HepG2 (cell line): ENCODE measurements around the gene CCT3. TPM values are rescaled to one million over a fixed set of nuclear protein-coding genes. Genes with fewer than 3 reads are reported as not detected.

Experiments
- ATF3 ChIP-seq: sonication (generic); formaldehyde crosslinking; IDR thresholded peaks from 2 replicates; pipeline ENCODE4 v1.4.0; 2020; ENCODE audit warnings: missing genetic modification reagents
- EEA1 ChIP-seq: sonication (generic); formaldehyde crosslinking; IDR thresholded peaks from 2 replicates; pipeline ENCODE4 v1.5.1; 2020; ENCODE audit warnings: mild to moderate bottlenecking, missing genetic modification reagents, borderline replicate concordance
- GABPB1 ChIP-seq: IDR thresholded peaks from 2 replicates; pipeline ENCODE4 v1.6.1; 2016; ENCODE audit warnings: mild to moderate bottlenecking, missing genetic modification reagents, moderate library complexity, missing compliant biosample characterization
- NFKB2 ChIP-seq: sonication (generic); formaldehyde crosslinking; IDR thresholded peaks from 2 replicates; pipeline ENCODE4 v1.4.0; 2020; ENCODE audit warnings: missing genetic modification reagents, borderline replicate concordance
- NFYC ChIP-seq: IDR thresholded peaks from 2 replicates; pipeline ENCODE4 v1.6.1; 2016; ENCODE audit warnings: missing genetic modification reagents, missing compliant biosample characterization
- POLR2AphosphoS2 ChIP-seq: IDR thresholded peaks from 2 replicates; pipeline ENCODE4 v1.6.1; 2011; ENCODE audit warnings: low read depth, low read length, improper control_type of control experiment
- RFX3 ChIP-seq: IDR thresholded peaks from 2 replicates; pipeline ENCODE4 v1.6.1; 2016; ENCODE audit warnings: missing biosample characterization, missing genetic modification reagents
- SAFB2 ChIP-seq: sonication (generic); formaldehyde crosslinking; IDR thresholded peaks from 2 replicates; pipeline ENCODE4 v1.5.1; 2020; ENCODE audit warnings: missing genetic modification reagents, low read depth, mild to moderate bottlenecking, borderline replicate concordance
- ZMYM2 ChIP-seq: sonication (generic); formaldehyde crosslinking; IDR thresholded peaks from 2 replicates; pipeline ENCODE4 v1.8.0; 2022; ENCODE audit warnings: mild to moderate bottlenecking, missing genetic modification reagents
- ZNF225 ChIP-seq: sonication (generic); formaldehyde crosslinking; IDR thresholded peaks from 2 replicates; pipeline ENCODE4 v1.4.0; 2020; ENCODE audit warnings: mild to moderate bottlenecking, missing genetic modification reagents
- ZNF3 ChIP-seq: IDR thresholded peaks from 2 replicates; pipeline ENCODE4 v1.7.0; 2017; ENCODE audit warnings: inconsistent platforms
- ZNF33B ChIP-seq: sonication (generic); formaldehyde crosslinking; IDR thresholded peaks from 2 replicates; pipeline ENCODE4 v1.5.1; 2020; ENCODE audit warnings: mild to moderate bottlenecking, missing genetic modification reagents
- ZSCAN22 ChIP-seq: sonication (generic); formaldehyde crosslinking; IDR thresholded peaks from 2 replicates; pipeline ENCODE4 v1.4.0; 2020; ENCODE audit warnings: mild to moderate bottlenecking, missing genetic modification reagents
- polyA plus RNA-seq, 8 experiments: library from polyadenylated mRNA; depleted of rRNA in 3 of 8; stranded (reverse) in 7 of 8; unstranded in 1 of 8; fragments of >200 nt; fragmentation: Illumina TruSeq in 4 of 8; extraction: Trizol in 4 of 8; gene quantifications; 2 replicates each; pipeline versions ENCODE4 v1.2.1 to v1.2.3, GENCODE V29; 2011 to 2016; ENCODE audit warnings: low read depth in 4 of 8, missing spikeins in 1 of 8, mixed read lengths in 1 of 8; ENCODE audit not compliant: insufficient read depth in 1 of 8
- total RNA-seq, 5 experiments: library from RNA; depleted of rRNA; stranded (reverse); fragments of >200 nt; fragmentation: Illumina TruSeq; extraction: Trizol; gene quantifications; 2 replicates each; pipeline ENCODE4 v1.2.3, GENCODE V29; 2016; ENCODE audit warnings: low read depth in 1 of 5
- TF ChIP-seq, protein P1 (sequence below): sonication (generic); formaldehyde crosslinking; IDR thresholded peaks from 2 replicates; pipeline ENCODE4 v1.4.0; 2020; ENCODE audit warnings: mild to moderate bottlenecking, missing genetic modification reagents
- TF ChIP-seq, protein P2 (sequence below): sonication (generic); formaldehyde crosslinking; IDR thresholded peaks from 2 replicates; pipeline ENCODE4 v1.5.0; 2020; ENCODE audit warnings: mild to moderate bottlenecking, missing genetic modification reagents
- TF ChIP-seq, protein P3 (sequence below): sonication (generic); formaldehyde crosslinking; IDR thresholded peaks from 2 replicates; pipeline ENCODE4 v1.4.0; 2020; ENCODE audit warnings: missing genetic modification reagents
- TF ChIP-seq, protein P4 (sequence below): sonication (generic); formaldehyde crosslinking; IDR thresholded peaks from 2 replicates; pipeline ENCODE4 v1.9.0; 2021; ENCODE audit warnings: missing genetic modification reagents, borderline replicate concordance

The CCT3 gene
- total and polyA plus RNA-seq, 2 of the 13 experiments (the other 11 are each of a cell fraction or from before 2014, with no cell fraction given), result 319 to 615 TPM

DNA sequence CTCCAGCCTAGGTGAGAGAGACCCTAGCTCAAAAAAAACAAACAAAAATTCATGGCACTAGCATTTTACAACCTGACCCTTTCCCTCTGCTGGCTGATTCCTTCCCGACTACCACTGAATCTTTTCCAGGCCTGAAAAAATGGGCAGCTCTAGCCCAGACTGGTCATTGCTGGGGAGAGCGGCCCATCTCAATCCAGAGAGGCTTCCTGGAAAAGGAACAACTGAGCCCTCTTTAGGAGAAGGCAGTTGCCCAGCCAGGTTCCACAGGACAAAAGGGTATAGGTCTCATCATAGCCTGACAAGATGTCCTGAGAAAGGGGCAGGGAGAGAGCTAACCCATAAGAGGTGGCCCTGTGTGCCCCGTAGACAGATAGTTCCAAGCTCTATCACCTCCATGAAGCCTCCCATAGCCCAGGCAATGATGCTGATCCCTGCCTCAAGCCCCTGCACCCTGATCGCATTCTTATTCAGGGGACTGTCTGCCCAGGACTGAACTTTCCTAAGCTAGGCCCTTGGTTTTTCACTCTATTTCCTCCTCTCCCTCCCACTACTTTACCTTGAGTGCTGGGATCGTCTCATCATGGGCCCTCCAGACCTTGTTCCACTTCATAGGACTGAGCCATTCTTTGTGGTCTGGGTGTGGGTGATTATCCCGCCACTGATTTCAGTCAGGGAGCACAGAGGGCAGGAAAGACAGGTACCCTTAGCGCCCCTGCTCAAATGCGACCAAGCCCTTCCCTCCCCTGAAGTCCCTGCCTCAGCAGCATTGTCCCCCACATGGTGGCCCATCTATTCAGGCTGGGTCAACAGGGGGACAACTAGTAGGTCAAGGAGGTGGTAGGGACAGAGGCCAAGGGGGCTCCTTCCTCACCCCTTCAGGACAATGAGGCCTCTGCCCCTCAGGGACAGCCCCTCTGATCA lies 49.1 kb upstream of the CCT3 start (continued):
- no peak for TF ChIP-seq NFKB2 (CRISPR knock-in tag)
- no peak for TF ChIP-seq ZNF225 (CRISPR knock-in tag)
- no peak for TF ChIP-seq ZSCAN22 (CRISPR knock-in tag)
- TF ChIP-seq, protein P1, sequence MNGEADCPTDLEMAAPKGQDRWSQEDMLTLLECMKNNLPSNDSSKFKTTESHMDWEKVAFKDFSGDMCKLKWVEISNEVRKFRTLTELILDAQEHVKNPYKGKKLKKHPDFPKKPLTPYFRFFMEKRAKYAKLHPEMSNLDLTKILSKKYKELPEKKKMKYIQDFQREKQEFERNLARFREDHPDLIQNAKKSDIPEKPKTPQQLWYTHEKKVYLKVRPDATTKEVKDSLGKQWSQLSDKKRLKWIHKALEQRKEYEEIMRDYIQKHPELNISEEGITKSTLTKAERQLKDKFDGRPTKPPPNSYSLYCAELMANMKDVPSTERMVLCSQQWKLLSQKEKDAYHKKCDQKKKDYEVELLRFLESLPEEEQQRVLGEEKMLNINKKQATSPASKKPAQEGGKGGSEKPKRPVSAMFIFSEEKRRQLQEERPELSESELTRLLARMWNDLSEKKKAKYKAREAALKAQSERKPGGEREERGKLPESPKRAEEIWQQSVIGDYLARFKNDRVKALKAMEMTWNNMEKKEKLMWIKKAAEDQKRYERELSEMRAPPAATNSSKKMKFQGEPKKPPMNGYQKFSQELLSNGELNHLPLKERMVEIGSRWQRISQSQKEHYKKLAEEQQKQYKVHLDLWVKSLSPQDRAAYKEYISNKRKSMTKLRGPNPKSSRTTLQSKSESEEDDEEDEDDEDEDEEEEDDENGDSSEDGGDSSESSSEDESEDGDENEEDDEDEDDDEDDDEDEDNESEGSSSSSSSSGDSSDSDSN (CRISPR knock-in tag), result no peak
- no peak for TF ChIP-seq ZNF33B (CRISPR knock-in tag)
- TF ChIP-seq, protein P2, sequence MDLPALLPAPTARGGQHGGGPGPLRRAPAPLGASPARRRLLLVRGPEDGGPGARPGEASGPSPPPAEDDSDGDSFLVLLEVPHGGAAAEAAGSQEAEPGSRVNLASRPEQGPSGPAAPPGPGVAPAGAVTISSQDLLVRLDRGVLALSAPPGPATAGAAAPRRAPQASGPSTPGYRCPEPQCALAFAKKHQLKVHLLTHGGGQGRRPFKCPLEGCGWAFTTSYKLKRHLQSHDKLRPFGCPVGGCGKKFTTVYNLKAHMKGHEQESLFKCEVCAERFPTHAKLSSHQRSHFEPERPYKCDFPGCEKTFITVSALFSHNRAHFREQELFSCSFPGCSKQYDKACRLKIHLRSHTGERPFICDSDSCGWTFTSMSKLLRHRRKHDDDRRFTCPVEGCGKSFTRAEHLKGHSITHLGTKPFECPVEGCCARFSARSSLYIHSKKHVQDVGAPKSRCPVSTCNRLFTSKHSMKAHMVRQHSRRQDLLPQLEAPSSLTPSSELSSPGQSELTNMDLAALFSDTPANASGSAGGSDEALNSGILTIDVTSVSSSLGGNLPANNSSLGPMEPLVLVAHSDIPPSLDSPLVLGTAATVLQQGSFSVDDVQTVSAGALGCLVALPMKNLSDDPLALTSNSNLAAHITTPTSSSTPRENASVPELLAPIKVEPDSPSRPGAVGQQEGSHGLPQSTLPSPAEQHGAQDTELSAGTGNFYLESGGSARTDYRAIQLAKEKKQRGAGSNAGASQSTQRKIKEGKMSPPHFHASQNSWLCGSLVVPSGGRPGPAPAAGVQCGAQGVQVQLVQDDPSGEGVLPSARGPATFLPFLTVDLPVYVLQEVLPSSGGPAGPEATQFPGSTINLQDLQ (CRISPR knock-in tag), result no peak
- TF ChIP-seq EEA1 (CRISPR knock-in tag), result no peak
- TF ChIP-seq NFYC (CRISPR knock-in tag), result no peak
- TF ChIP-seq ATF3 (CRISPR knock-in tag), result no peak
- TF ChIP-seq RFX3 (CRISPR knock-in tag), result no peak
- TF ChIP-seq GABPB1, result no peak
- peak; percentile 82 for TF ChIP-seq SAFB2 (CRISPR knock-in tag)
- TF ChIP-seq ZNF3 (CRISPR knock-in tag), result no peak
- no peak for TF ChIP-seq ZMYM2 (CRISPR knock-in tag)
- TF ChIP-seq, protein P3, sequence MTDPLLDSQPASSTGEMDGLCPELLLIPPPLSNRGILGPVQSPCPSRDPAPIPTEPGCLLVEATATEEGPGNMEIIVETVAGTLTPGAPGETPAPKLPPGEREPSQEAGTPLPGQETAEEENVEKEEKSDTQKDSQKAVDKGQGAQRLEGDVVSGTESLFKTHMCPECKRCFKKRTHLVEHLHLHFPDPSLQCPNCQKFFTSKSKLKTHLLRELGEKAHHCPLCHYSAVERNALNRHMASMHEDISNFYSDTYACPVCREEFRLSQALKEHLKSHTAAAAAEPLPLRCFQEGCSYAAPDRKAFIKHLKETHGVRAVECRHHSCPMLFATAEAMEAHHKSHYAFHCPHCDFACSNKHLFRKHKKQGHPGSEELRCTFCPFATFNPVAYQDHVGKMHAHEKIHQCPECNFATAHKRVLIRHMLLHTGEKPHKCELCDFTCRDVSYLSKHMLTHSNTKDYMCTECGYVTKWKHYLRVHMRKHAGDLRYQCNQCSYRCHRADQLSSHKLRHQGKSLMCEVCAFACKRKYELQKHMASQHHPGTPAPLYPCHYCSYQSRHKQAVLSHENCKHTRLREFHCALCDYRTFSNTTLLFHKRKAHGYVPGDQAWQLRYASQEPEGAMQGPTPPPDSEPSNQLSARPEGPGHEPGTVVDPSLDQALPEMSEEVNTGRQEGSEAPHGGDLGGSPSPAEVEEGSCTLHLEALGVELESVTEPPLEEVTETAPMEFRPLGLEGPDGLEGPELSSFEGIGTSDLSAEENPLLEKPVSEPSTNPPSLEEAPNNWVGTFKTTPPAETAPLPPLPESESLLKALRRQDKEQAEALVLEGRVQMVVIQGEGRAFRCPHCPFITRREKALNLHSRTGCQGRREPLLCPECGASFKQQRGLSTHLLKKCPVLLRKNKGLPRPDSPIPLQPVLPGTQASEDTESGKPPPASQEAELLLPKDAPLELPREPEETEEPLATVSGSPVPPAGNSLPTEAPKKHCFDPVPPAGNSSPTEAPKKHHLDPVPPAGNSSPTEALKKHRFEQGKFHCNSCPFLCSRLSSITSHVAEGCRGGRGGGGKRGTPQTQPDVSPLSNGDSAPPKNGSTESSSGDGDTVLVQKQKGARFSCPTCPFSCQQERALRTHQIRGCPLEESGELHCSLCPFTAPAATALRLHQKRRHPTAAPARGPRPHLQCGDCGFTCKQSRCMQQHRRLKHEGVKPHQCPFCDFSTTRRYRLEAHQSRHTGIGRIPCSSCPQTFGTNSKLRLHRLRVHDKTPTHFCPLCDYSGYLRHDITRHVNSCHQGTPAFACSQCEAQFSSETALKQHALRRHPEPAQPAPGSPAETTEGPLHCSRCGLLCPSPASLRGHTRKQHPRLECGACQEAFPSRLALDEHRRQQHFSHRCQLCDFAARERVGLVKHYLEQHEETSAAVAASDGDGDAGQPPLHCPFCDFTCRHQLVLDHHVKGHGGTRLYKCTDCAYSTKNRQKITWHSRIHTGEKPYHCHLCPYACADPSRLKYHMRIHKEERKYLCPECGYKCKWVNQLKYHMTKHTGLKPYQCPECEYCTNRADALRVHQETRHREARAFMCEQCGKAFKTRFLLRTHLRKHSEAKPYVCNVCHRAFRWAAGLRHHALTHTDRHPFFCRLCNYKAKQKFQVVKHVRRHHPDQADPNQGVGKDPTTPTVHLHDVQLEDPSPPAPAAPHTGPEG (CRISPR knock-in tag), result no peak
- TF ChIP-seq, protein P4, sequence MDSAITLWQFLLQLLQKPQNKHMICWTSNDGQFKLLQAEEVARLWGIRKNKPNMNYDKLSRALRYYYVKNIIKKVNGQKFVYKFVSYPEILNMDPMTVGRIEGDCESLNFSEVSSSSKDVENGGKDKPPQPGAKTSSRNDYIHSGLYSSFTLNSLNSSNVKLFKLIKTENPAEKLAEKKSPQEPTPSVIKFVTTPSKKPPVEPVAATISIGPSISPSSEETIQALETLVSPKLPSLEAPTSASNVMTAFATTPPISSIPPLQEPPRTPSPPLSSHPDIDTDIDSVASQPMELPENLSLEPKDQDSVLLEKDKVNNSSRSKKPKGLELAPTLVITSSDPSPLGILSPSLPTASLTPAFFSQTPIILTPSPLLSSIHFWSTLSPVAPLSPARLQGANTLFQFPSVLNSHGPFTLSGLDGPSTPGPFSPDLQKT (CRISPR knock-in tag), result no peak
- no peak for TF ChIP-seq POLR2AphosphoS2
